ENCODE results near the gene LCP2. TPM values are rescaled to one million over a fixed set of nuclear protein-coding genes. Genes with fewer than 3 reads are reported as not detected.

LCP2 gene
- total RNA-seq, 1 donor from 2014 or later = not detected

DNA sequence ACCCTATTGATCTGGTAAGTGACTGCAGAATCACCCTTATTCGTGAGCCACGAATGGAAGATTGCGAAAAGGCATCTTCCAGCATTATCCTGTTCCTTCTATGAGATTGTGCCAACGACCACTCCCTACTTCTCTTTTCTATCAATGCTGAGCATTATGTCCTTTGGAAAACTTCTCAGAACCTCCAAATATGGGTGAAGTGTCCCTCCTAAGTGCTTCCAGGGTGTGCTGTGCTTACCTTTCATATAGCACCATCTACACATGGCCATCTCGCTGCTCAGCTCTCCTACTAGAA lies 14.7 kb upstream of the LCP2 start:
- Mint-ChIP-seq H3K27me3 (ENCODE audit: low read depth) (peaks cover 2% of the 10 kb centered on the region), H3K36me3 (no peaks in the 10 kb centered on the region), H3K4me1 (peaks cover 6% of the 10 kb centered on the region), H3K4me3 (no peak overlapping the region), H3K9me3 (no peaks in the 10 kb centered on the region), H3K27ac (no peak overlapping the region)
- TF ChIP-seq, protein P1, sequence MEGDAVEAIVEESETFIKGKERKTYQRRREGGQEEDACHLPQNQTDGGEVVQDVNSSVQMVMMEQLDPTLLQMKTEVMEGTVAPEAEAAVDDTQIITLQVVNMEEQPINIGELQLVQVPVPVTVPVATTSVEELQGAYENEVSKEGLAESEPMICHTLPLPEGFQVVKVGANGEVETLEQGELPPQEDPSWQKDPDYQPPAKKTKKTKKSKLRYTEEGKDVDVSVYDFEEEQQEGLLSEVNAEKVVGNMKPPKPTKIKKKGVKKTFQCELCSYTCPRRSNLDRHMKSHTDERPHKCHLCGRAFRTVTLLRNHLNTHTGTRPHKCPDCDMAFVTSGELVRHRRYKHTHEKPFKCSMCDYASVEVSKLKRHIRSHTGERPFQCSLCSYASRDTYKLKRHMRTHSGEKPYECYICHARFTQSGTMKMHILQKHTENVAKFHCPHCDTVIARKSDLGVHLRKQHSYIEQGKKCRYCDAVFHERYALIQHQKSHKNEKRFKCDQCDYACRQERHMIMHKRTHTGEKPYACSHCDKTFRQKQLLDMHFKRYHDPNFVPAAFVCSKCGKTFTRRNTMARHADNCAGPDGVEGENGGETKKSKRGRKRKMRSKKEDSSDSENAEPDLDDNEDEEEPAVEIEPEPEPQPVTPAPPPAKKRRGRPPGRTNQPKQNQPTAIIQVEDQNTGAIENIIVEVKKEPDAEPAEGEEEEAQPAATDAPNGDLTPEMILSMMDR (IDR thresholded peaks at IDR 0.05; ENCODE audit: unreplicated experiment) = no peak
- no peak for DNase-seq (ENCODE audit: low spot score in 2 of 2, unreplicated experiment in 2 of 2)

DNA sequence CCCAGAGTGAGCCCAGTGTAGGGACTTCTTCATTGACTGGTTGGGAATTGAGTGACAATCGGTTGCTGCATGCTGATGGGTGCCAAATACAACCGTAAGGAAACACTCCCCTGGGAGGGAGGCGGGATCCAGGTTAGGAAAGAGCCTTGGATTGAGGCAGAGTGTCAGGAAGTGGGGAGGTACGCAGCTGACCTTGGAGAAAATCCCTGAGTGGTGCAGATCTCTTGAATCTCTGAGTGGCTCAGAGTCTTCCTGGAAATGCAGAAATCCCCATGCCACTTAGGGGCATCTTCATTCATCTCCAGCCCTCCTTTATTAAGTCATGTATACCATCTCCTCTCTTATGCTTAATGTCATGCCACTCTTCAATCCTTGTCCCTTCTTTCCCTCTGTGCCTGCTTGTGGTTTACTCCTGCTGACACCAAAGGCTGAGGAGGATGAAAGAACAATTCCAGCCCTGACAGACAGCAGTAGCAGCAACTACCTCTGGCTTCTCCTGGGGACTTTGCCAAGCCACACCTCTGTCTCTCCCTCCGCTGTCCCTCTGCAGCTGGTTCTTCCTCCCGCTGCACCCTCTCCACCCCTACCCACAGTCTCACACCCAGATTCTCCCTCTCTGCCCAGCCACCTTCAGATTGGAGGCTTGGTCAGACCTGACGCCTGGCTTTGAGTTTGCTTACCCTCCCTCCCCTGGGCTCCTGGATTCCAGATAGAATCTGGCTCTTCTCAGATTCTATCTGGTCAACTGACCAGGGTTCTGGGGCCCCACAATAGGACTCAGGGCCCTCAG lies 14.1 kb upstream of the LCP2 start:
- Mint-ChIP-seq H3K36me3 (no peaks in the 10 kb centered on the region), H3K9me3 (no peaks in the 10 kb centered on the region), H3K4me1 (peaks cover 6% of the 10 kb centered on the region), H3K27ac (no peak overlapping the region), H3K4me3 (no peak overlapping the region), H3K27me3 (ENCODE audit: low read depth) (peaks cover 2% of the 10 kb centered on the region)
- no peak for DNase-seq (ENCODE audit: low spot score in 2 of 2, unreplicated experiment in 2 of 2)
- TF ChIP-seq, protein P1 (IDR thresholded peaks at IDR 0.05; ENCODE audit: unreplicated experiment) = no peak

DNA sequence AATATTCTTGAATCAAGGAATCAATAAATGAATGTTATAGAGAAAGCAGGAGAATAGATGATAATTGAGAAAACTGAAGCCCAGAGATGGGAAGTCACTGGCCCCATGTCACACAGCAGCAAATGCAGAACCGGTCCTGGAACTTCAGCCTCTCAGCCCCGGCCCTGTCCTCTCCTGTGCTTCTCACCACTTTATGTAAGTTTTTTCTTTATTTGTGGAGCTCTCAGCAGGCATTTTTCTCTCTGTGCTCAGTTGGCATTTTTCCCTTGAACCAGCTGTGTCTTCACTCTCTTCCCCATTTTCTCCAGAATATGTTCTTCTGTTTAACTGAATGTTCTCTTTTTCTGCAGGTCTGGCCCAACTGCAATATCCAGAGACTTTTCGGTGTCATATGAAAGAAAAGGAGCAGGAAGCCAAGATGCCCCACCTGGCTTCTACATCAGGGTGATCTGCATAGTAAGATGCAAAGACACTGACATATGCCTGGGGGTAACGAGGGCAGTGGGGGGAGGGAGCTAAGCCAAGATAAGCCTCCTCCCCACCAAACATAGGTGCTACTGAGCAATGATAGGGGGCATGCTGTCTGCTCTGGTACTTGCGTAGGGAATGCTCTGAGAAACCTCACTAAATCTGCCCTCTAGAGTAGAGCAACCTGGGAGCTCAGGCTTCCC lies 12.8 kb upstream of the LCP2 start:
- no peak for DNase-seq (ENCODE audit: low spot score in 2 of 2, unreplicated experiment in 2 of 2)
- no peaks in the 10 kb centered on the region for H3K36me3 Mint-ChIP-seq
- peaks cover 2% of the 10 kb centered on the region for H3K27me3 Mint-ChIP-seq (ENCODE audit: low read depth)
- no peak overlapping the region for H3K4me3 Mint-ChIP-seq
- peaks cover 4% of the 10 kb centered on the region for H3K4me1 Mint-ChIP-seq
- H3K9me3 Mint-ChIP-seq = peaks cover 1% of the 10 kb centered on the region
- TF ChIP-seq, protein P1 (IDR thresholded peaks at IDR 0.05; ENCODE audit: unreplicated experiment) = no peak
- no peak overlapping the region for H3K27ac Mint-ChIP-seq

DNA sequence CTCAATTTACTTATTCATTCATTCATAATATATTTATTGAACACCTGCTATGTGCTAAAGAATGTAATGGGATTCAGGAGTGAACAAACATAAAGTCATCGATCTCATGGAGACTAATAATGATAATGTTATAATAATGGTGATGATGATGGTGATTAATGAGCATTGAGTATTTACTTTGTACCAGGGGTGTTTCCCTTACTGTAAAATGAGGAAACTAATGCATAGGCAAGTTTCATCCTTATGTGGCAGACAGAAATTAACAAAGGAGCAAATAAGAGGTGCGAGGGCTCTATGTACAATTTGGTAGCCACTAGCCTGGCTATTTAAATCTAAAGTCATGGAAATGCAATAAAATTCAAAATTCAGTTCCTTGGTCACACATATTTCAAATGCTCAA lies 11.1 kb upstream of the LCP2 start:
- no peaks in the 10 kb centered on the region for H3K36me3 Mint-ChIP-seq
- H3K4me3 Mint-ChIP-seq = no peak overlapping the region
- H3K9me3 Mint-ChIP-seq = peaks cover 3% of the 10 kb centered on the region
- peaks cover 2% of the 10 kb centered on the region for H3K27me3 Mint-ChIP-seq (ENCODE audit: low read depth)
- no peak for DNase-seq (ENCODE audit: low spot score in 2 of 2, unreplicated experiment in 2 of 2)
- H3K4me1 Mint-ChIP-seq = no peaks in the 10 kb centered on the region
- TF ChIP-seq, protein P1 (IDR thresholded peaks at IDR 0.05; ENCODE audit: unreplicated experiment) = no peak
- H3K27ac Mint-ChIP-seq = no peak overlapping the region

DNA sequence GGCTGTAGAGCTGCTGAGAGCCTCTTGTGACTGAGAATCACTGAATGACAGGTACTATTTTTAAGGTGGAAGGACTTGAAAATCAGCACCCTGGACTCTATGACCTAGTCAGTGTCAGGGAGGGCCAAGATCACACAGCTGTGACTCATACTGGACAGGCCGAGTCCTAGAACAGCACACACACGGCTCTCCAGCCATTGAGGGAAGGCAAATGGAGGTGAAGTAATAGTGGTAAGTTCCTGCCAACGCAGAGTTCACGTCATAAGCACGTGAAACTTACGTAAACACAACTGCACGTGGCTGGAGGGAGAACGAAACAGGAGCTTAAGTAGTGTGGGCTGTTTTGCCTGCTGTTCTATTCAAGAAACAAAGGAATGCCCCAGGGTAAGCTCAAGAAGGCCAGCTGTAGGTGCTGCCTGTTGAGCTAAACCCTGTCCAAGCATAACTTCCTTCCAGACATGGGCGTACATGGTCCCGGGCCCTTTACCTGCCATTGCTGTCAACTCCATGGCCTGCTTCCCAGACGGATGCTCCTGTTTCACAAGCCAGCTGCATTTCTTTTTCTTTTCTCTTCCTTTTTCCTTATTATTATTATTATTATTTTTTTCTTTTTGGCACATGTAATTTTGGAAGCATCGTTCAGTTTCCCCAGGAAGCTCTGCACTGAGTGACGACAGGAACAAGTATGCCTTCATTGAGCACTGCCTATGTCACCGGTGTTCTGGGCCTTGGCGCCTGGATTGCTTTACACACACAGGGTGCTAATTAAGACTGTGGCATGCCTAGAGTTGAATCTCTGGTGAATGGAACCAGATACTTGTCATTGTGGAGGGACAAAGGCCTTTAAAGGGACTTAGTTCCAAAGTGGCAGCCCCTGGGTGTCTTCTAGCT lies 10.2 kb upstream of the LCP2 start:
- Mint-ChIP-seq H3K27me3 (ENCODE audit: low read depth) (peaks cover 2% of the 10 kb centered on the region), H3K27ac (no peak overlapping the region), H3K36me3 (no peaks in the 10 kb centered on the region), H3K4me3 (no peak overlapping the region), H3K9me3 (peaks cover 3% of the 10 kb centered on the region), H3K4me1 (peaks cover 8% of the 10 kb centered on the region)
- TF ChIP-seq, protein P1 (IDR thresholded peaks at IDR 0.05; ENCODE audit: unreplicated experiment) = no peak
- DNase-seq (ENCODE audit: low spot score in 2 of 2, unreplicated experiment in 2 of 2) = no peak
